Measurements from ENCODE around the gene HTT.

Gene HTT

GRCh38 chr4:3134201-3134600 is 59.7 kb downstream of the HTT start:
- no peak for DNase-seq (ENCODE audit: low read depth in 1 of 2, low spot score in 1 of 2)
- TF ChIP-seq CTCF (IDR thresholded peaks at IDR 0.05; ENCODE audit: insufficient read depth, low read length) = no peak
- TF ChIP-seq POLR2AphosphoS5 (IDR thresholded peaks at IDR 0.05; ENCODE audit: low read depth) = no peak
- no peak for TF ChIP-seq SPI1 (IDR thresholded peaks at IDR 0.05; ENCODE audit: borderline replicate concordance, low read depth)
- no peak for TF ChIP-seq GABPA (IDR thresholded peaks at IDR 0.05; ENCODE audit: low read depth)
- no peak for TF ChIP-seq REST (IDR thresholded peaks at IDR 0.05; ENCODE audit: insufficient replicate concordance, low read depth)
- H3K27ac ChIP-seq (replicated peaks) = no peak overlapping the region

GRCh38 chr4:3135155-3136011 is 60.9 kb downstream of the HTT start:
- no peak for DNase-seq (ENCODE audit: low read depth in 1 of 2, low spot score in 1 of 2)
- no peak overlapping the region for H3K4me3 ChIP-seq (replicated peaks; ENCODE audit: insufficient read depth, low read length)
- TF ChIP-seq GABPA (IDR thresholded peaks at IDR 0.05; ENCODE audit: low read depth) = no peak
- TF ChIP-seq CTCF (IDR thresholded peaks at IDR 0.05; ENCODE audit: insufficient read depth, low read length) = no peak
- TF ChIP-seq REST (IDR thresholded peaks at IDR 0.05; ENCODE audit: insufficient replicate concordance, low read depth) = no peak
- no peak for TF ChIP-seq SPI1 (IDR thresholded peaks at IDR 0.05; ENCODE audit: borderline replicate concordance, low read depth)
- TF ChIP-seq POLR2AphosphoS5 (IDR thresholded peaks at IDR 0.05; ENCODE audit: low read depth) = no peak
- H3K27ac ChIP-seq (replicated peaks) = no peak overlapping the region
- H3K27me3 ChIP-seq (ENCODE audit: insufficient read depth, poor library complexity, severe bottlenecking) = no peaks in the 10 kb centered on the region

More at GRCh38 chr4:3134201-3134600, 59.7 kb downstream of the HTT start:
- Histone ChIP-seq H3K4me3 (replicated peaks; ENCODE audit: insufficient read depth, low read length) (no peak overlapping the region), H3K27me3 (ENCODE audit: insufficient read depth, poor library complexity, severe bottlenecking) (no peaks in the 10 kb centered on the region)

GRCh38 chr4:3136454-3136853 is 62.0 kb downstream of the HTT start:
- no peak for DNase-seq (ENCODE audit: low read depth in 1 of 2, low spot score in 1 of 2)
- no peak overlapping the region for H3K27ac ChIP-seq (replicated peaks)
- H3K4me3 ChIP-seq (replicated peaks; ENCODE audit: insufficient read depth, low read length) = no peak overlapping the region
- H3K27me3 ChIP-seq (ENCODE audit: insufficient read depth, poor library complexity, severe bottlenecking) = no peaks in the 10 kb centered on the region
- no peak for TF ChIP-seq CTCF (IDR thresholded peaks at IDR 0.05; ENCODE audit: insufficient read depth, low read length)

GRCh38 chr4:3137908-3138307 is 63.4 kb downstream of the HTT start:
- Histone ChIP-seq H3K27ac (replicated peaks) (no peak overlapping the region), H3K27me3 (ENCODE audit: insufficient read depth, poor library complexity, severe bottlenecking) (no peaks in the 10 kb centered on the region), H3K4me3 (replicated peaks; ENCODE audit: insufficient read depth, low read length) (no peak overlapping the region)
- TF ChIP-seq POLR2AphosphoS5 (IDR thresholded peaks at IDR 0.05; ENCODE audit: low read depth) = no peak
- TF ChIP-seq CTCF (IDR thresholded peaks at IDR 0.05; ENCODE audit: insufficient read depth, low read length) = no peak
- DNase-seq (ENCODE audit: low read depth in 1 of 2, low spot score in 1 of 2) = no peak
